GM19193 (cell line): ENCODE results near the gene SAMM50.

Source experiments
- POLR2A ChIP-seq: IDR thresholded peaks from 4 replicates; pipeline ENCODE4 v1.6.1; 2011; ENCODE audit not compliant: insufficient read depth, insufficient read length; ENCODE audit errors: extremely low read depth

Gene SAMM50

DNA sequence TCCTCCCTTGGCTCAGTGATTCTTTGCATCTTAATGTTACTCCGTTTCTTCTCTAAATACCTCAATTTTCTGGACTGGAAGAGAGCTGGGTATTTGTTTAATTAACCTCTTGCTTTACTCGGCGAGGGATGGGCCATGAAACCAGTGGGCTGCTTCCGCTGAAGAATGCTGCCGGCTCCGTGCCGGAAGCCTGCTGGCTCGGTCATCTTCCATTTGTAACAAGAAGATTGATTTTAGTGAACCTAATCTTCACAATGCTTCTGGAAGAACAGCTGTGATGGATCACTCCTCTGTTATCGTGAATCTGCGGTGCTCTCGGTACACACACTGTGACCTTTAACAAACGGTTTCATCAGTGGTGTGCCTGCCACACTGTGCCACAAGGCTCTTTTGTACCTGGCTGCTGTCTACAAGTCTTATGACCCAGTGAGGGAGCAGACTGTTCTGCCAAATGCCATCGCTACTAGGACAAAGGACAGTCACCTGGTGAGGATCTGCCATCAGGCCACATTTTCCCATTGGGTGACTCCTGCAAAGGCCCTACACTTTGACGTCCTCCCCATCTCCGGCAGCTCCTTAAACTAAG lies 43.5 kb downstream of the SAMM50 start:
- no peak for TF ChIP-seq POLR2A

DNA sequence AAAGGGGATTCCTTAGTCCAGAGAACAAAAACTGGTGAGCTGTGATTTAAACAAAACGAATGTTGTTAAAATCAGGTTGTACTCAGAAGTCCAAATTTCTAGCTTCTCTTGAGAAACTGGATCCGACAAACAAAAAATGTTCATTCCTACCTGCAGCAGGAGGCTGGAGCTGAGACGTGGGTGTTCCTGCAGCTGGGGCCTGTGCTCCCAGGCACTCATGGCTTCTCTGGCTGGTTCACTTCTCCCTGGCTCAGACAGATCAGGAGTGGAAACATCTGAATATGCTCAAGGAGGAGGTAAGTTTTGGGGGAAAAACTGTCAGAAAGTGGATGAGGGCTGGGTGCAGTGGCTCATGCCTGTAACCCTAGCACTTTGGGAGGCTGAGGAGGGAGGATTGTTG lies 44.1 kb downstream of the SAMM50 start:
- TF ChIP-seq POLR2A = no peak

- TF ChIP-seq POLR2A = no peak
These were observed 44.9 kb downstream of the SAMM50 start for GRCh38 chr22:44000123-44000522.

- no peak for TF ChIP-seq POLR2A
These were observed 46.3 kb downstream of the SAMM50 start for GRCh38 chr22:44001521-44001920.

GRCh38 chr22:44002324-44002723 lies 47.1 kb downstream of the SAMM50 start:
- no peak for TF ChIP-seq POLR2A

- TF ChIP-seq POLR2A = no peak
These were observed 47.8 kb downstream of the SAMM50 start for GRCh38 chr22:44002997-44003396.

DNA sequence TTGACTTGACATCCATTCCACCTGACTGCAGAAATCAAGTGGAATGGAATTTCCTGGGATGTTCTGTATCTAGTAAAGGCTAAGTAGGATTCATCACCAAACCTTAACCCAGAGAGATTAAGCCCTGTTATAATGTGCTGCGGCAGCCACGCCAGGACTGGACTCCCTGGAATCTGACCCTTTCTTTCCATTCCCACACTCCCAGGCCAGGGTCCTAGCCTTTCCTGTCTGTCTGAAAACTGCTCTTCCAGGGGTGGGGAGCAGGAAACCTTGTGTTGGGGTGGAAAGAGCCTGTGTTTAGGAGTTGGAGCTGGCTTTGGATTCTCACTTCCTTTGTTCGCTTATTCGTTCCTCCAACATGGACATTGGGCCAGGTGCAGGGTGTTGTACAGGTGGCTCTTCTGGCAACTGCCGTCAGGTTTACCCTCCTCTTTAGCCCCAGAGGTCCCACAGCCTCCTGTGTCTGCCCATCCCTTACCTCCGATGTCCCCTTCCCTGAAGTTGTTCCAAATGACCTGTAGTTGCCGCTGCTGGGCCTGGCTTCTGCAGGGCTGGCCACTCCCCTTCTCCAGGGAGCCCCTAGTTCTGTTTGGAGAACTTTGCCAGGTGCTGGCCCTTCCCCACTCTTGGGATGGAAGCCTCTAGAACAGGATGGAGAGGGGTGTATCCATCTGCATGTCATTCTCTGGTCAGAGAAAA lies 48.3 kb downstream of the SAMM50 start:
- TF ChIP-seq POLR2A = no peak

GRCh38 chr22:44004104-44004460 lies 48.8 kb downstream of the SAMM50 start:
- no peak for TF ChIP-seq POLR2A

- TF ChIP-seq POLR2A = no peak
These were observed 50.3 kb downstream of the SAMM50 start for GRCh38 chr22:44005524-44005923.

GRCh38 chr22:44012162-44012561 lies 56.9 kb downstream of the SAMM50 start:
- no peak for TF ChIP-seq POLR2A

- TF ChIP-seq POLR2A = no peak
These were observed 57.3 kb downstream of the SAMM50 start for GRCh38 chr22:44012591-44012990.

DNA sequence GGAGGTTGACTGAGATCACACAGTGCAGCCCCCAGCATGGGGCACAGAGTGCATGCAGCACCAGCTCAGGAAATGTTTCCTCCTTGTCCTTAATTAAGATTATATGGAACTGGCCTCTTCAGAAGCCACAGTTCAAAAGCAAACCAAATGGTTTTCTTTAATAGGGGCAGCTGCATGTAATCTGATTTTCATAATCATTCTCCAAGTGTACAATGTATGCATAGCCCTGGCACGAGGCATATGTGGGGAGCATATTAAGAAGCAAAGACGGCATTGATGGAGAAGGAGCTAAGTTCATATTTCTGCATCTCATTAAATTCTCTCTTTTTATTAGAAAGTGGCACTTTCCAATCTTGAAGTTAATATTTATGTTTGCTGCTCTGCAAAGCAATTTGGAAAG lies 59.0 kb downstream of the SAMM50 start:
- no peak for TF ChIP-seq POLR2A

- no peak for TF ChIP-seq POLR2A
These were observed 63.4 kb downstream of the SAMM50 start for GRCh38 chr22:44018594-44018993.

GRCh38 chr22:44019416-44019815 lies 64.2 kb downstream of the SAMM50 start:
- no peak for TF ChIP-seq POLR2A

- TF ChIP-seq POLR2A = no peak
These were observed 64.6 kb downstream of the SAMM50 start for GRCh38 chr22:44019846-44020245.

GRCh38 chr22:44020981-44021380 lies 65.7 kb downstream of the SAMM50 start:
- no peak for TF ChIP-seq POLR2A
